H9 (cell line): ENCODE data around the gene CYP21A2. TPM values are rescaled to one million over a fixed set of nuclear protein-coding genes. Genes with fewer than 3 reads are reported as not detected.
A peak's percentile ranks its signal among the peaks of the same experiment; 100 is the strongest.

Experiments
- DNase-seq: peaks from one replicate; pipeline ENCODE4 v3.0.0-alpha.2; 2017
- H2AFZ ChIP-seq: one replicate; pipeline ENCODE4 v1.6.1; 2013; ENCODE audit warnings: mild to moderate bottlenecking, low read length, control low read depth, moderate library complexity
- H2AK5ac ChIP-seq: 2 replicates; pipeline ENCODE4 v1.6.1; 2013; ENCODE audit warnings: low read length, control low read depth, mixed read lengths; ENCODE audit not compliant: insufficient read length
- H2BK120ac ChIP-seq: one replicate; pipeline ENCODE4 v1.6.1; 2013; ENCODE audit warnings: low read depth, mild to moderate bottlenecking, low read length, control low read depth, inconsistent platforms; ENCODE audit not compliant: poor library complexity, severe bottlenecking
- H2BK12ac ChIP-seq: 2 replicates; pipeline ENCODE4 v1.6.1; 2013; ENCODE audit warnings: low read length, control low read depth, mixed read lengths, low read depth; ENCODE audit not compliant: insufficient read length
- H2BK15ac ChIP-seq: 2 replicates; pipeline ENCODE4 v1.6.1; 2013; ENCODE audit warnings: low read depth, low read length, control low read depth
- H2BK20ac ChIP-seq: one replicate; pipeline ENCODE4 v1.6.1; 2013; ENCODE audit warnings: low read depth, mild to moderate bottlenecking, low read length, control low read depth, inconsistent platforms; ENCODE audit not compliant: poor library complexity, severe bottlenecking
- H2BK5ac ChIP-seq: 2 replicates; pipeline ENCODE4 v1.6.1; 2013; ENCODE audit warnings: low read length, control low read depth, mixed read lengths; ENCODE audit not compliant: insufficient read length
- H3K14ac ChIP-seq: 2 replicates; pipeline ENCODE4 v1.6.1; 2013; ENCODE audit warnings: low read length, control low read depth; ENCODE audit not compliant: insufficient read depth
- H3K18ac ChIP-seq: 2 replicates; pipeline ENCODE4 v1.6.1; 2013; ENCODE audit warnings: low read depth, mild to moderate bottlenecking, mixed read lengths, low read length, control low read depth; ENCODE audit not compliant: insufficient read length
- H3K23ac ChIP-seq: 2 replicates; pipeline ENCODE4 v1.6.1; 2013; ENCODE audit warnings: low read length, control low read depth, mixed read lengths, low read depth; ENCODE audit not compliant: insufficient read length
- H3K23me2 ChIP-seq: 2 replicates; pipeline ENCODE4 v1.6.1; 2013; ENCODE audit warnings: low read depth, mild to moderate bottlenecking, mixed read lengths, low read length, control low read depth; ENCODE audit not compliant: insufficient read length, poor library complexity, severe bottlenecking
- H3K27ac ChIP-seq: 2 replicates; pipeline ENCODE4 v1.5.1; 2013; ENCODE audit warnings: low read length, control low read depth, mixed read lengths, low read depth; ENCODE audit not compliant: insufficient read length
- H3K27me3 ChIP-seq: 2 replicates; pipeline ENCODE4 v1.6.1; 2013; ENCODE audit warnings: low read length, control low read depth, inconsistent platforms; ENCODE audit not compliant: insufficient read depth
- H3K4ac ChIP-seq: 2 replicates; pipeline ENCODE4 v1.6.1; 2013; ENCODE audit warnings: low read depth, mild to moderate bottlenecking, control low read depth, inconsistent platforms, low read length, moderate library complexity
- H3K4me1 ChIP-seq: 2 replicates; pipeline ENCODE4 v1.6.1; 2013; ENCODE audit warnings: low read length, control low read depth, inconsistent platforms; ENCODE audit not compliant: insufficient read depth
- H3K4me2 ChIP-seq: 2 replicates; pipeline ENCODE4 v1.6.1; 2013; ENCODE audit warnings: low read length, control low read depth, mixed read lengths; ENCODE audit not compliant: insufficient read length, insufficient read depth
- H3K56ac ChIP-seq: 2 replicates; pipeline ENCODE4 v1.6.1; 2013; ENCODE audit warnings: low read depth, mild to moderate bottlenecking, mixed read lengths, low read length, control low read depth; ENCODE audit not compliant: insufficient read length
- H3K79me1 ChIP-seq: 2 replicates; pipeline ENCODE4 v1.6.1; 2013; ENCODE audit warnings: low read depth, mild to moderate bottlenecking, moderate library complexity, low read length, control low read depth, inconsistent platforms; ENCODE audit not compliant: insufficient read depth, poor library complexity, severe bottlenecking
- H3K79me2 ChIP-seq: 2 replicates; pipeline ENCODE4 v1.6.1; 2013; ENCODE audit warnings: low read length, control low read depth, inconsistent platforms; ENCODE audit not compliant: insufficient read depth
- H3K9ac ChIP-seq: 2 replicates; pipeline ENCODE4 v1.6.1; 2013; ENCODE audit warnings: low read length, control low read depth, mixed read lengths; ENCODE audit not compliant: insufficient read length; ENCODE audit errors: extremely low read depth
- H3K9me3 ChIP-seq: one replicate; pipeline ENCODE4 v1.6.1; 2013; ENCODE audit warnings: low read depth, low read length, inconsistent platforms; ENCODE audit not compliant: control insufficient read depth
- H3T11ph ChIP-seq: one replicate; pipeline ENCODE4 v1.6.1; 2013; ENCODE audit warnings: mild to moderate bottlenecking, low read length, control low read depth, inconsistent platforms
- H4K20me1 ChIP-seq: one replicate; pipeline ENCODE4 v1.6.1; 2013; ENCODE audit not compliant: control insufficient read depth, insufficient read length, insufficient read depth
- H4K5ac ChIP-seq: 2 replicates; pipeline ENCODE4 v1.6.1; 2013; ENCODE audit warnings: low read depth, mild to moderate bottlenecking, mixed read lengths, low read length, control low read depth; ENCODE audit not compliant: insufficient read length
- H4K8ac ChIP-seq: replicated peaks from 2 replicates; pipeline ENCODE4 v1.6.1; 2013; ENCODE audit warnings: low read length, control low read depth, mixed read lengths, low read depth; ENCODE audit not compliant: insufficient read length
- H4K91ac ChIP-seq: 2 replicates; pipeline ENCODE4 v1.6.1; 2013; ENCODE audit warnings: low read depth, mild to moderate bottlenecking, moderate library complexity, mixed read lengths, low read length, control low read depth; ENCODE audit not compliant: insufficient read length
- H3K27ac Mint-ChIP-seq, 3 experiments: 2 replicates in 2 of 3; 3 replicates in 1 of 3; pipeline ENCODE4 v1.8.0; 2020 to 2021; ENCODE audit warnings: mixed read lengths in 3 of 3, mild to moderate bottlenecking in 1 of 3, moderate library complexity in 1 of 3
- H3K27me3 Mint-ChIP-seq: 2 replicates; pipeline ENCODE4 v1.8.0; 2021; ENCODE audit warnings: low read depth, mild to moderate bottlenecking, moderate library complexity, mixed read lengths
- H3K36me3 Mint-ChIP-seq, 3 experiments: 2 replicates in 2 of 3; 3 replicates in 1 of 3; pipeline ENCODE4 v1.8.0; 2020 to 2021; ENCODE audit warnings: low read depth in 3 of 3, mixed read lengths in 3 of 3; ENCODE audit not compliant: insufficient read depth in 1 of 3
- H3K4me1 Mint-ChIP-seq, 2 experiments: 2 replicates each; pipeline ENCODE4 v1.8.0; 2020; ENCODE audit warnings: mixed read lengths in 2 of 2
- H3K4me3 Mint-ChIP-seq, 2 experiments: 2 replicates in 1 of 2; 3 replicates in 1 of 2; pipeline ENCODE4 v1.8.0; 2020 to 2021; ENCODE audit warnings: mild to moderate bottlenecking in 2 of 2, mixed read lengths in 2 of 2, moderate library complexity in 1 of 2
- H3K9me3 Mint-ChIP-seq, 2 experiments: 2 replicates in 1 of 2; 3 replicates in 1 of 2; pipeline ENCODE4 v1.8.0; 2020; ENCODE audit warnings: mild to moderate bottlenecking in 2 of 2, mixed read lengths in 2 of 2, moderate library complexity in 1 of 2
- WGBS: extraction: QIAGEN DNeasy Blood & Tissue Kit; methylation state at CpG from one replicate; pipeline ENCODE4 v1.1.7; 2013; ENCODE audit warnings: missing lambda C conversion rate, low lambda C conversion rate, mixed read lengths; ENCODE audit not compliant: insufficient read length; ENCODE audit errors: extremely low coverage; 5-methylcytosine and 5-hydroxymethylcytosine counted together
- total RNA-seq: library from RNA; stranded (reverse); gene quantifications from 2 replicates; pipeline ENCODE4 v1.2.1, GENCODE V29; 2021
- TF ChIP-seq, protein P1 (sequence below): fragments of 200-600 bp; sonication (generic); conservative IDR thresholded peaks from 3 replicates; pipeline ENCODE4 v1.8.0; 2021; ENCODE audit warnings: antibody characterized with exemption, mild to moderate bottlenecking

CYP21A2 gene
- total RNA-seq, 1 experiment from 2014 or later: not detected

DNA sequence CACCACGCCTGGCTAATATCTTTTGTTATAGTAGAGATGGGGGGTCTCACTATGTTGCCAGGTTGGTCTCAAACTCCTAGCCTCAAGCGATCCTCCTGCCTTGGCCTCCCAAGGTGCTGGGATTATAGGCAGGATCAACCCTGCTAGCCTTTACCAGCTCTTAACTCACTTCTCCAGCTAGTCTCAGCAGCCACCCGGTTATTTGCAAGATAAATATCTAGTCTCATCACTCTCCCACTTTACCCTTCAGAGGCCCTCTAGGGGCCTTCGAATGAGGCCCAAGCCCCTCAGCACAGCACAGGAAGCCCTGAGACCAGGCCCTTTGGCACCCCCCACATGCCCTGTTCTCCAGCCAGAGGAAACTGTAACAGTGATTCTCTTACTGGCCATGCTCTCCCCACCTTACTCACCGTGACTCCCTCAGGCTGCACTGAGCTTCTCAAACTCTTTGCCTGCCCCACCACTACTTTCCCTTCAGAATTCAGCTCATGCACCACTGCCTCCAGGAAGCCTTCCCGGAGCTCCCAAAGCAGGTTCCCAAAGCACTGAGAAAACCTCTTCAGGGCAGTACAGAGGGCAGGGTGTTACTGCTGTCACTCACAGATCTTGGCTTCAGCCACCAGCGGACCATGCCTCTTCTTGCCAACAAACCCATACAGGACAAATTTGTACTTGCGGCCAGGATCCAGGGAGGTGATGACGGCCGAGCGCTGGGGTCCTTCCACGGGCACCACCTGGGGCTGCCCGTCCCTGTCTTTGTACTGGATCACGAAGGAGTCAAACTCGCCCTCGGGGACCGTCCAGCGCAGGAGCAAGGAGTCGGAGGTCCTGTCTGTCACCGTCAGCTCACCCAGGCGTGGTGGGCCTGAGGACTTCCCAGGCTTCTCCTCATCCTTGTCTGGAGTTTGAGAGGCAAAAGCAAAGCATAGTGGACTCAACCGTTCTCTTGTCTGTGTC lies 45.9 kb downstream of the CYP21A2 start:
- H3K4me2 ChIP-seq: no peak overlapping the region
- H3K79me2 ChIP-seq: no peaks in the 10 kb centered on the region
- DNase-seq: no peak
- H4K91ac ChIP-seq: no peak overlapping the region
- H3K18ac ChIP-seq: no peak overlapping the region
- Mint-ChIP-seq H3K27me3 (peaks cover 26% of the 10 kb centered on the region), H3K36me3 (no peaks in the 10 kb centered on the region), H3K27ac (peak overlapping the region in 1 of 3 experiments; percentile 21; a peak in 2 of 7 replicates), H3K9me3 (no peaks in the 10 kb centered on the region), H3K4me3 (no peak overlapping the region), H3K4me1 (peaks cover 12 to 27% of the 10 kb centered on the region in 2 experiments)
- no peak overlapping the region for H2BK20ac ChIP-seq
- H3K27me3 ChIP-seq: no peaks in the 10 kb centered on the region; the same call in 1 of the 2 replicates
- H2BK12ac ChIP-seq: no peak overlapping the region
- WGBS: no CpG with 5 or more reads among the region's 22 CpGs
- H3K56ac ChIP-seq: no peak overlapping the region
- TF ChIP-seq, protein P1, sequence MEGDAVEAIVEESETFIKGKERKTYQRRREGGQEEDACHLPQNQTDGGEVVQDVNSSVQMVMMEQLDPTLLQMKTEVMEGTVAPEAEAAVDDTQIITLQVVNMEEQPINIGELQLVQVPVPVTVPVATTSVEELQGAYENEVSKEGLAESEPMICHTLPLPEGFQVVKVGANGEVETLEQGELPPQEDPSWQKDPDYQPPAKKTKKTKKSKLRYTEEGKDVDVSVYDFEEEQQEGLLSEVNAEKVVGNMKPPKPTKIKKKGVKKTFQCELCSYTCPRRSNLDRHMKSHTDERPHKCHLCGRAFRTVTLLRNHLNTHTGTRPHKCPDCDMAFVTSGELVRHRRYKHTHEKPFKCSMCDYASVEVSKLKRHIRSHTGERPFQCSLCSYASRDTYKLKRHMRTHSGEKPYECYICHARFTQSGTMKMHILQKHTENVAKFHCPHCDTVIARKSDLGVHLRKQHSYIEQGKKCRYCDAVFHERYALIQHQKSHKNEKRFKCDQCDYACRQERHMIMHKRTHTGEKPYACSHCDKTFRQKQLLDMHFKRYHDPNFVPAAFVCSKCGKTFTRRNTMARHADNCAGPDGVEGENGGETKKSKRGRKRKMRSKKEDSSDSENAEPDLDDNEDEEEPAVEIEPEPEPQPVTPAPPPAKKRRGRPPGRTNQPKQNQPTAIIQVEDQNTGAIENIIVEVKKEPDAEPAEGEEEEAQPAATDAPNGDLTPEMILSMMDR: no peak
- no peak overlapping the region for H3T11ph ChIP-seq
- no peak overlapping the region for H3K4ac ChIP-seq
- H4K5ac ChIP-seq: no peak overlapping the region
- no peak overlapping the region for H3K27ac ChIP-seq
- no peaks in the 10 kb centered on the region for H4K20me1 ChIP-seq
- H2AFZ ChIP-seq: no peak overlapping the region
- H2BK5ac ChIP-seq: no peak overlapping the region
- no peak overlapping the region for H3K23ac ChIP-seq
- H3K14ac ChIP-seq: no peak overlapping the region
- no peaks in the 10 kb centered on the region for H3K4me1 ChIP-seq
- no peaks in the 10 kb centered on the region for H3K79me1 ChIP-seq
- H2AK5ac ChIP-seq: no peak overlapping the region
- no peak overlapping the region for H2BK120ac ChIP-seq
- H2BK15ac ChIP-seq: no peak overlapping the region
- no peak overlapping the region for H4K8ac ChIP-seq
- no peaks in the 10 kb centered on the region for H3K9me3 ChIP-seq
- H3K9ac ChIP-seq: no peak overlapping the region
- peaks cover 3% of the 10 kb centered on the region for H3K23me2 ChIP-seq
